Measurements from ENCODE around the gene SLC25A45.

GRCh38 chr11:65430406-65431217, 48.2 kb upstream of the SLC25A45 start:
- TF ChIP-seq CTCF (IDR thresholded peaks at IDR 0.05; ENCODE audit: low read depth, low read length, poor library complexity, severe bottlenecking) (no peak), EZH2phosphoT487 (IDR thresholded peaks at IDR 0.05; ENCODE audit: borderline replicate concordance, low read length) (no peak)
